Gastroesophageal sphincter (tissue), 4 donors: ENCODE data around the gene RAMAC. TPM values are rescaled to one million over a fixed set of nuclear protein-coding genes. Genes with fewer than 3 reads are reported as not detected.

Experiments
- ATAC-seq: fragments of 150-250 bp; one replicate; pipeline ENCODE4 v1.9.1; 2016; ENCODE audit warnings: mild to moderate bottlenecking, moderate library complexity
- H3K27ac ChIP-seq, 4 donors: fragments of 200-600 bp; sonication (generic) in 3 of 4; 1 replicate in 3 of 4; 2 replicates in 1 of 4; pipeline ENCODE4 v1.5.1; 2016 to 2019
- H3K27me3 ChIP-seq: fragments of 200-600 bp; sonication (generic); one replicate; pipeline ENCODE4 v1.5.1; 2019
- H3K36me3 ChIP-seq, 2 donors: fragments of 200-600 bp; sonication (generic); one replicate each; pipeline ENCODE4 v1.5.1; 2019; ENCODE audit warnings: control low read depth in 1 of 2
- H3K4me1 ChIP-seq, 3 donors: fragments of 200-600 bp; sonication (generic); 1 replicate in 2 of 3; 2 replicates in 1 of 3; pipeline ENCODE4 v1.5.1; 2016 to 2019; ENCODE audit warnings: control low read depth in 2 of 3
- H3K4me3 ChIP-seq, 2 donors: fragments of 200-600 bp; sonication (generic); one replicate each; pipeline ENCODE4 v1.5.1; 2019; ENCODE audit warnings: mild to moderate bottlenecking in 1 of 2, moderate library complexity in 1 of 2
- H3K9me3 ChIP-seq, 3 donors: fragments of 200-600 bp; sonication (generic); one replicate each; pipeline ENCODE4 v1.5.1; 2017 to 2019; ENCODE audit warnings: control low read depth in 2 of 3
- EP300 ChIP-seq: sonication (generic); formaldehyde crosslinking; IDR thresholded peaks from one replicate; pipeline ENCODE4 v1.6.1; 2017; ENCODE audit warnings: antibody characterized with exemption, mild to moderate bottlenecking
- POLR2A ChIP-seq, 2 donors: fragments of 450-650 bp; IDR thresholded peaks; one replicate each; pipeline ENCODE4 v1.6.1; 2017; ENCODE audit warnings: antibody characterized with exemption in 2 of 2, mild to moderate bottlenecking in 2 of 2, moderate library complexity in 1 of 2
- POLR2AphosphoS5 ChIP-seq: sonication (generic); formaldehyde crosslinking; IDR thresholded peaks from one replicate; pipeline ENCODE4 v1.6.1; 2017; ENCODE audit warnings: antibody characterized with exemption
- WGBS, 2 donors: methylation state at CpG; one replicate each; pipeline ENCODE4 v1.1.5; 2018; ENCODE audit warnings: low coverage in 1 of 2; 5-methylcytosine and 5-hydroxymethylcytosine counted together
- total RNA-seq, 4 donors: library from RNA; depleted of rRNA; stranded (reverse); fragments of >200 nt; gene quantifications; one replicate each; pipeline ENCODE4 v1.1.0, GENCODE V29; 2016
- TF ChIP-seq, protein P1 (sequence below), 4 experiments: fragments of 200-600 bp in 2 of 4; fragments of 450-650 bp in 2 of 4; sonication (generic) in 1 of 4; IDR thresholded peaks; one replicate each; pipeline ENCODE4 v1.5.1; 2017 to 2019; ENCODE audit warnings: antibody characterized with exemption in 4 of 4, mild to moderate bottlenecking in 2 of 4, moderate library complexity in 2 of 4

RAMAC gene
- total RNA-seq, 4 donors from 2014 or later = 15.9 to 29.1 (median 19.7) TPM

DNA sequence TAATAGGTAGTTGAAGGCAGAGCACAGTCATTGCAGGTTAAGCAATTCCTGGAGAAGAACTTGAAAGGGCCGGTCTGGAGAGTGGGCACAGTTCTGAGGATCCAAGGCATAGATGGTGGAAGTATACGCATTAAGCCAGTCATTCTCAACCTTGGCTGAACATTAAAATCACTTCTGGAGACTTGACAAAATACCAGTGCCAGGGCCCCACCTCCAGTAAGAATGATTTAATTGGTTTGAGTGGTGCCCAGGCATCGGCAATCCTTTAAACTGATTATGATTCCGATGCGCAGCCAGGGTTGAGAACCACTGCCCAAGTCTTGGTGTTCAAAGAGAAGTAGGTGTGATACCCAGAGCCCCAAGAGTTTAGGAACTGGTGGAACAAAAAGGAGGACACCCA, 26.6 kb upstream of the RAMAC start:
- Histone ChIP-seq H3K9me3 (no peaks in the 10 kb centered on the region), H3K27ac (no peak overlapping the region), H3K27me3 (no peaks in the 10 kb centered on the region), H3K4me3 (no peak overlapping the region), H3K4me1 (no peaks in the 10 kb centered on the region), H3K36me3 (no peaks in the 10 kb centered on the region)
- TF ChIP-seq POLR2A (IDR thresholded peaks at IDR 0.05) (no peak), EP300 (no peak), POLR2AphosphoS5 (no peak)
- TF ChIP-seq, protein P1, sequence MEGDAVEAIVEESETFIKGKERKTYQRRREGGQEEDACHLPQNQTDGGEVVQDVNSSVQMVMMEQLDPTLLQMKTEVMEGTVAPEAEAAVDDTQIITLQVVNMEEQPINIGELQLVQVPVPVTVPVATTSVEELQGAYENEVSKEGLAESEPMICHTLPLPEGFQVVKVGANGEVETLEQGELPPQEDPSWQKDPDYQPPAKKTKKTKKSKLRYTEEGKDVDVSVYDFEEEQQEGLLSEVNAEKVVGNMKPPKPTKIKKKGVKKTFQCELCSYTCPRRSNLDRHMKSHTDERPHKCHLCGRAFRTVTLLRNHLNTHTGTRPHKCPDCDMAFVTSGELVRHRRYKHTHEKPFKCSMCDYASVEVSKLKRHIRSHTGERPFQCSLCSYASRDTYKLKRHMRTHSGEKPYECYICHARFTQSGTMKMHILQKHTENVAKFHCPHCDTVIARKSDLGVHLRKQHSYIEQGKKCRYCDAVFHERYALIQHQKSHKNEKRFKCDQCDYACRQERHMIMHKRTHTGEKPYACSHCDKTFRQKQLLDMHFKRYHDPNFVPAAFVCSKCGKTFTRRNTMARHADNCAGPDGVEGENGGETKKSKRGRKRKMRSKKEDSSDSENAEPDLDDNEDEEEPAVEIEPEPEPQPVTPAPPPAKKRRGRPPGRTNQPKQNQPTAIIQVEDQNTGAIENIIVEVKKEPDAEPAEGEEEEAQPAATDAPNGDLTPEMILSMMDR (IDR thresholded peaks at IDR 0.05) = no peak
- 95 to 100% methylated on average over 2 to 5 of the region's 5 CpGs for WGBS, 2 donors
- ATAC-seq = no peak

DNA sequence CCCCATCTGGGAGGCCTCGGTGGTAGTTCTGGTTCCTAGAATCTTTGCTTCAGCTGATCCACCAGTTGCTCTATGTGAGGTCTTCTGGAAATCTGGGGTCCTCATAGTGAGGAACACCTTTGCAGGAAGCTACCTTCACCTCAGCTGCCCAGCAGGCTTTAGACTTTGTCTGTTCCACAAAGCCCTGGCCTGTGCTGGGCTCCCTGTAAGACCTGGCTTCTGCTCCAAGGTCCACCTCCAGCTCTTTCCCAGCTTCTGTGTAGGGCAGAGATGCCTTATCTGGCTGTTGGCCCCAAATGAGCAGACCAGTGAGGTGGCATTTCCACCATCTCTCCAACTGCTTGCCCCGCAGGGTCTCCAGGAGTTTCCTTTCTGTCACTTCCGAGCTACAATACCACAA, 25.2 kb upstream of the RAMAC start:
- no peaks in the 10 kb centered on the region for H3K9me3 ChIP-seq
- ATAC-seq = no peak
- H3K36me3 ChIP-seq = no peaks in the 10 kb centered on the region
- H3K27me3 ChIP-seq = no peaks in the 10 kb centered on the region
- 100% methylated on average over 1 to 2 of the region's 3 CpGs for WGBS, 2 donors
- TF ChIP-seq POLR2A (IDR thresholded peaks at IDR 0.05) (no peak), EP300 (no peak), POLR2AphosphoS5 (no peak)
- TF ChIP-seq, protein P1 (IDR thresholded peaks at IDR 0.05) = no peak
- no peak overlapping the region for H3K4me3 ChIP-seq
- H3K4me1 ChIP-seq = no peaks in the 10 kb centered on the region
- no peak overlapping the region for H3K27ac ChIP-seq

- TF ChIP-seq POLR2A (IDR thresholded peaks at IDR 0.05) = no peak
- TF ChIP-seq EP300 = no peak
- no peak for TF ChIP-seq POLR2AphosphoS5
- 79 to 80% methylated on average over 3 to 7 of the region's 7 CpGs for WGBS, 2 donors
- no peak for ATAC-seq
- H3K4me3 ChIP-seq = no peak overlapping the region
- no peaks in the 10 kb centered on the region for H3K27me3 ChIP-seq
- no peaks in the 10 kb centered on the region for H3K9me3 ChIP-seq
- no peaks in the 10 kb centered on the region for H3K36me3 ChIP-seq
- H3K4me1 ChIP-seq = no peaks in the 10 kb centered on the region
- H3K27ac ChIP-seq = no peak overlapping the region
Observed at GRCh38 chr15:82963471-82964341, 22.3 kb upstream of the RAMAC start.

GRCh38 chr15:82964890-82965289, 21.1 kb upstream of the RAMAC start:
- no peaks in the 10 kb centered on the region for H3K4me1 ChIP-seq
- H3K4me3 ChIP-seq = no peak overlapping the region
- H3K9me3 ChIP-seq = no peaks in the 10 kb centered on the region
- no peak for ATAC-seq
- TF ChIP-seq, protein P1 (IDR thresholded peaks at IDR 0.05) = no peak
- TF ChIP-seq EP300 (no peak), POLR2A (IDR thresholded peaks at IDR 0.05) (no peak), POLR2AphosphoS5 (no peak)
- H3K27ac ChIP-seq = no peak overlapping the region
- no peaks in the 10 kb centered on the region for H3K27me3 ChIP-seq
- WGBS, 2 donors = 98 to 100% methylated on average over 3 to 5 of the region's 5 CpGs
- H3K36me3 ChIP-seq = no peaks in the 10 kb centered on the region

DNA sequence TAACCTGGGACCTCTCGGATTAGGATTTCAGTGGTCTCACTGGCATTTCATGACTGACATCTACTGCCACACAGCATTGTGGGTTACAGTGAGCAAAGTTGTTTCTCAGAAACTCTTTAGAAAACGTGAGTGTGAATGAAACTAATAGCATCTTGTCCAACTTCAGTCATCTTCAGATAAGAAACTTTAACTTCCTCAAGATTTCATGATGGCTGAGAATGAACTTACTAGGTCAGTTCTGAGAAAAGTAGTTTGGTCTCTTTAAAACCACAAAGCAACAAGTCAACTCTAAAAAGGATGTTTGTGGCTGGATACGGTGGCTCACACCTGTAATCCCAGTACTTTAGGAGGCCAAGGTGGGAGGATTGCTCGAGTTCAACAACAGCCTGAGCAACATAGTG, 19.3 kb upstream of the RAMAC start:
- no peak for ATAC-seq
- TF ChIP-seq POLR2AphosphoS5 (no peak), EP300 (no peak), POLR2A (IDR thresholded peaks at IDR 0.05) (no peak)
- TF ChIP-seq, protein P1 (IDR thresholded peaks at IDR 0.05) = no peak

More for the DNA sequence above, 19.3 kb upstream of the RAMAC start:
- H3K27ac ChIP-seq = no peak overlapping the region
- no peak overlapping the region for H3K4me3 ChIP-seq
- WGBS, 2 donors = 66 to 80% methylated on average over 2 to 4 of the region's 4 CpGs
- no peaks in the 10 kb centered on the region for H3K4me1 ChIP-seq
- no peaks in the 10 kb centered on the region for H3K9me3 ChIP-seq
- H3K36me3 ChIP-seq = no peaks in the 10 kb centered on the region
- H3K27me3 ChIP-seq = no peaks in the 10 kb centered on the region
